Naive B cell (primary cell): ENCODE results near the gene USP3. TPM values are rescaled to one million over a fixed set of nuclear protein-coding genes. Genes with fewer than 3 reads are reported as not detected.

ENCODE experiments used
- ATAC-seq, 2 donors: fragments of 150-1000 bp; cut with Tn5 transposase; 2 replicates each; pipeline ENCODE4 v1.10.0; 2021; ENCODE audit warnings: low read depth in 2 of 2, mild to moderate bottlenecking in 2 of 2, moderate library complexity in 2 of 2
- DNase-seq: peaks from one replicate; pipeline ENCODE4 v3.0.0; 2022
- H3K27ac Mint-ChIP-seq, 6 donors: one replicate each; pipeline ENCODE4 v1.8.0; 2020 to 2022; ENCODE audit warnings: mild to moderate bottlenecking in 6 of 6, mixed read lengths in 6 of 6, moderate library complexity in 5 of 6, inconsistent platforms in 2 of 6
- H3K27me3 Mint-ChIP-seq, 3 donors: one replicate each; pipeline ENCODE4 v1.8.0; 2021 to 2022; ENCODE audit warnings: mixed read lengths in 3 of 3, mild to moderate bottlenecking in 1 of 3
- H3K36me3 Mint-ChIP-seq, 2 donors: one replicate each; pipeline ENCODE4 v1.8.0; 2020 to 2022; ENCODE audit warnings: mixed read lengths in 2 of 2, inconsistent platforms in 1 of 2, mild to moderate bottlenecking in 1 of 2
- H3K4me1 Mint-ChIP-seq, 3 donors: one replicate each; pipeline ENCODE4 v1.8.0; 2020 to 2022; ENCODE audit warnings: mixed read lengths in 3 of 3, inconsistent platforms in 1 of 3, mild to moderate bottlenecking in 1 of 3, moderate library complexity in 1 of 3
- H3K4me3 Mint-ChIP-seq, 8 donors: one replicate each; pipeline ENCODE4 v1.8.0; 2020 to 2022; ENCODE audit warnings: mild to moderate bottlenecking in 8 of 8, mixed read lengths in 8 of 8, moderate library complexity in 8 of 8, inconsistent platforms in 2 of 8
- H3K9me3 Mint-ChIP-seq, 7 donors: one replicate each; pipeline ENCODE4 v1.8.0; 2020 to 2022; ENCODE audit warnings: mixed read lengths in 7 of 7, mild to moderate bottlenecking in 5 of 7, inconsistent platforms in 2 of 7, moderate library complexity in 1 of 7
- polyA plus RNA-seq, 6 donors: library from polyadenylated mRNA; unstranded; fragments of 300-500 nt; fragmentation: Illumina TruSeq; gene quantifications; one replicate each; pipeline ENCODE4 v1.2.3, GENCODE V29; 2021; ENCODE audit warnings: low read depth in 6 of 6

USP3 gene
- polyA plus RNA-seq, 6 donors from 2014 or later: 53.6 to 88.0 (median 58.7) TPM

- DNase-seq (no peak), ATAC-seq (no peak)
- H3K27me3 Mint-ChIP-seq: no peaks in the 10 kb centered on the region
- H3K27ac Mint-ChIP-seq: peak overlapping the region in 2 of 6 donors; percentile 16 to 76
- H3K4me3 Mint-ChIP-seq: no peak overlapping the region
- no peaks in the 10 kb centered on the region for H3K9me3 Mint-ChIP-seq
- peaks cover 0 to 1% (median 0%) of the 10 kb centered on the region in 3 donors for H3K4me1 Mint-ChIP-seq
- peaks cover 16 to 17% of the 10 kb centered on the region in 2 donors for H3K36me3 Mint-ChIP-seq
Measured at GRCh38 chr15:63638839-63639238, 134.4 kb downstream of the USP3 start.

GRCh38 chr15:63640146-63640545 lies 135.8 kb downstream of the USP3 start:
- H3K36me3 Mint-ChIP-seq: peaks cover 14 to 17% of the 10 kb centered on the region in 2 donors
- H3K4me1 Mint-ChIP-seq: peaks cover 0 to 1% (median 0%) of the 10 kb centered on the region in 3 donors
- ATAC-seq (no peak), DNase-seq (no peak)
- no peaks in the 10 kb centered on the region for H3K9me3 Mint-ChIP-seq
- H3K27ac Mint-ChIP-seq: no peak overlapping the region
- no peaks in the 10 kb centered on the region for H3K27me3 Mint-ChIP-seq
- no peak overlapping the region for H3K4me3 Mint-ChIP-seq

Other genes starting within 250 kb of the USP3 start
- 10 to 100 TPM; 12.6 to 26.5 (median 20.0) TPM for gene APH1B, start 227.0 kb upstream of the USP3 start, polyA plus RNA-seq
- gene CA12, start 122.7 kb upstream of the USP3 start, polyA plus RNA-seq: not detected
- under 1 TPM in 5 of 6 donors, not detected in 1; 0.37 to 0.91 (median 0.48) TPM for gene FBXL22, start 92.8 kb downstream of the USP3 start, polyA plus RNA-seq